Measurements from ENCODE around the gene LHFPL6. TPM values are rescaled to one million over a fixed set of nuclear protein-coding genes. Genes with fewer than 3 reads are reported as not detected.

Gene LHFPL6
- total RNA-seq, 1 donor from 2014 or later = 37.7 TPM

- TF ChIP-seq CTCF (conservative IDR thresholded peaks at IDR 0.05) = no peak
- DNase-seq (ENCODE audit: low read depth, low spot score) = no peak
- Mint-ChIP-seq H3K27me3 (ENCODE audit: low read depth) (no peaks in the 10 kb centered on the region), H3K9me3 (peaks cover 5% of the 10 kb centered on the region), H3K27ac (ENCODE audit: unreplicated experiment) (no peak overlapping the region), H3K4me3 (no peak overlapping the region), H3K4me1 (peaks cover 37% of the 10 kb centered on the region), H3K36me3 (ENCODE audit: low read depth) (no peaks in the 10 kb centered on the region)
Measured at GRCh38 chr13:39510316-39510695, 92.7 kb downstream of the LHFPL6 start.

GRCh38 chr13:39509616-39510315 lies 93.2 kb downstream of the LHFPL6 start:
- Mint-ChIP-seq H3K27ac (ENCODE audit: unreplicated experiment) (no peak overlapping the region), H3K9me3 (peaks cover 5% of the 10 kb centered on the region), H3K4me3 (no peak overlapping the region), H3K27me3 (ENCODE audit: low read depth) (no peaks in the 10 kb centered on the region), H3K4me1 (peaks cover 35% of the 10 kb centered on the region), H3K36me3 (ENCODE audit: low read depth) (peaks cover 3% of the 10 kb centered on the region)
- TF ChIP-seq CTCF (conservative IDR thresholded peaks at IDR 0.05) = no peak
- no peak for DNase-seq (ENCODE audit: low read depth, low spot score)

- Mint-ChIP-seq H3K9me3 (peaks cover 5% of the 10 kb centered on the region), H3K4me1 (peaks cover 38% of the 10 kb centered on the region), H3K27me3 (ENCODE audit: low read depth) (no peaks in the 10 kb centered on the region), H3K36me3 (ENCODE audit: low read depth) (peaks cover 3% of the 10 kb centered on the region), H3K27ac (ENCODE audit: unreplicated experiment) (no peak overlapping the region), H3K4me3 (no peak overlapping the region)
- TF ChIP-seq CTCF (conservative IDR thresholded peaks at IDR 0.05) = no peak
- no peak for DNase-seq (ENCODE audit: low read depth, low spot score)
Measured at GRCh38 chr13:39506559-39507390, 96.2 kb downstream of the LHFPL6 start.

- peaks cover 48% of the 10 kb centered on the region for H3K4me1 Mint-ChIP-seq
- H3K36me3 Mint-ChIP-seq (ENCODE audit: low read depth) = peaks cover 3% of the 10 kb centered on the region
- no peak for TF ChIP-seq CTCF (conservative IDR thresholded peaks at IDR 0.05)
- DNase-seq (ENCODE audit: low read depth, low spot score) = no peak
- no peak overlapping the region for H3K4me3 Mint-ChIP-seq
- peaks cover 5% of the 10 kb centered on the region for H3K9me3 Mint-ChIP-seq
- H3K27me3 Mint-ChIP-seq (ENCODE audit: low read depth) = no peaks in the 10 kb centered on the region
- H3K27ac Mint-ChIP-seq (ENCODE audit: unreplicated experiment) = no peak overlapping the region
Measured at GRCh38 chr13:39505151-39505550, 97.8 kb downstream of the LHFPL6 start.

- no peak for TF ChIP-seq CTCF (conservative IDR thresholded peaks at IDR 0.05)
- no peaks in the 10 kb centered on the region for H3K9me3 Mint-ChIP-seq
Measured at GRCh38 chr13:39503048-39503447, 99.9 kb downstream of the LHFPL6 start.

More at GRCh38 chr13:39503048-39503447, 99.9 kb downstream of the LHFPL6 start:
- Mint-ChIP-seq H3K27me3 (ENCODE audit: low read depth) (no peaks in the 10 kb centered on the region), H3K4me1 (peaks cover 62% of the 10 kb centered on the region), H3K27ac (ENCODE audit: unreplicated experiment) (peak overlapping the region; percentile 23), H3K4me3 (no peak overlapping the region), H3K36me3 (ENCODE audit: low read depth) (peaks cover 3% of the 10 kb centered on the region)
- DNase-seq (ENCODE audit: low read depth, low spot score) = no peak

Measured in neural crest cell (in vitro differentiated cells).